Muscle layer of duodenum (tissue), 2 donors: Measurements from ENCODE around the gene NCLN.

Source experiments
- H3K27ac ChIP-seq: one replicate; pipeline ENCODE4 v1.7.0; 2013; ENCODE audit warnings: mild to moderate bottlenecking, low read length
- H3K27me3 ChIP-seq: one replicate; pipeline ENCODE4 v1.7.0; 2013; ENCODE audit warnings: low read depth, mild to moderate bottlenecking, control low read depth, low read length
- H3K36me3 ChIP-seq, 2 donors: one replicate each; pipeline ENCODE4 v1.7.0; 2013; ENCODE audit warnings: low read length in 2 of 2, control low read depth in 1 of 2, mild to moderate bottlenecking in 1 of 2; ENCODE audit not compliant: insufficient read depth in 2 of 2, control insufficient read depth in 1 of 2
- H3K4me1 ChIP-seq, 2 donors: one replicate each; pipeline ENCODE4 v1.7.0; 2013; ENCODE audit warnings: low read length in 2 of 2, mild to moderate bottlenecking in 2 of 2, control low read depth in 1 of 2, moderate library complexity in 1 of 2; ENCODE audit not compliant: insufficient read depth in 2 of 2, control insufficient read depth in 1 of 2
- H3K4me3 ChIP-seq, 2 donors: one replicate each; pipeline ENCODE4 v1.7.0; 2013; ENCODE audit warnings: low read length in 2 of 2, low read depth in 1 of 2, mild to moderate bottlenecking in 1 of 2
- H3K9me3 ChIP-seq, 2 donors: one replicate each; pipeline ENCODE4 v1.7.0; 2013; ENCODE audit warnings: low read length in 2 of 2, control low read depth in 1 of 2, mild to moderate bottlenecking in 1 of 2; ENCODE audit not compliant: control insufficient read depth in 1 of 2
- donor health status: healthy.

NCLN gene

DNA sequence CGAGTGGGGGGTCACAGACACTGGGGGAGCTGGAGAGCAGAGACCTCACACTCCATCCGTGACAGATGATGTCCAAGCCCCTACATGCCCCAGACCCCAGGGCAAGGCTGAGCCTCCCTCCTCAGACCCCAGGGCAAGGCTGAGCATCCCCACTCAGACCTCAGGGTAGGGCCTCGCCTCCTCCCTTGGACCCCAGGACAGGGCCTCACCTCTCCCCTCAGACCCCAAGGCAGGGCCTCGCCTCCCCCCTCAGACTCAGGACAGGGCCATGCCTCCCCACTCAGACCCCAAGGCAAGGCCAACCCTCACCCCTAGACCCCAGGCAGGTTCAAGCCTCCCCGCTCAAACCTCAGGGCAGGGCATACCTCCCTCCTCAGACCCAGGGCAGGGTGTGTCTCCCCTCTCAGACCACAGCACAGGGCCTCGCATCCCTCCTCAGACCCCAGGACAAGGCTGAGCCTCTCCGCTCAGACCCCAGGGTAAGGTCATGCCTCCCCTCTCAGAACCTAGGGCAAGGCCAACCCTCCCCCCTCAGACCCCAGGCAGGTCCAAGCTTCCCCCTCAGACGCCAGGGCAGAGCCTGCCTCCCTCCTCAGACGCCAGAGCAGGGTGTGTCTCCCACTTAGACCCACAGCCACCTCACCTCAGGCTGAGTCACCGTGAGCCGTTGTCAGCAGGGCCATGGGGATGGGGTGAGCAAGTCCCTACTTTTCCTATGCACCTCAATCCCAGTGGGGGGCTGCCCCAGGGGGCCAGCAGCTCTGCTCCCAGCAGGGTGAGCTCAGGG lies 8.8 kb upstream of the NCLN start:
- Histone ChIP-seq H3K36me3 (no peaks in the 10 kb centered on the region), H3K27me3 (no peaks in the 10 kb centered on the region), H3K4me3 (no peak overlapping the region), H3K4me1 (peaks cover 0 to 3% of the 10 kb centered on the region in 2 donors), H3K27ac (no peak overlapping the region), H3K9me3 (no peaks in the 10 kb centered on the region)

DNA sequence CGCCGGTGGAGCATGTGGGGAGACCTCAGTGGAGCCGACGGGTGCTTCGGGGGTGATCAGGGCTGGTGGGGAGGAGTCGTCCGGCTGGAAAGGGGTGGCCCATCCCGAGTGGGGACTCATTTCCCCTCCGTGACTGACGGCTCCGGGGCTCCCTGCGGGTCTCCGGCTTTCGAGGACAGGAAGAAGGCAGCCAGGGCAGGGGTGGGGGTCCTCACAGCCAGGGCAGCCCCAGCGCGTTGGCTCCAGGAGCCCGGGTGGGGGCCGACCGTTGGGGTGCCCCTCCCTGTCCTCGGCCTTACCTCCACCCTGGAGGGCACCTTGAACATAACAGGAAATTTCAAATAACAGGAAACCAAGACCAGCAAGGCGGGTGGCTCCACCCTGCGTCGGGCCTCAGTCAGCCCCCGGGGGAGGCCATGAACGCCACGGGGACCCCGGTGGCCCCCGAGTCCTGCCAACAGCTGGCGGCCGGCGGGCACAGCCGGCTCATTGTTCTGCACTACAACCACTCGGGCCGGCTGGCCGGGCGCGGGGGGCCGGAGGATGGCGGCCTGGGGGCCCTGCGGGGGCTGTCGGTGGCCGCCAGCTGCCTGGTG lies 7.3 kb upstream of the NCLN start, which contains the start of gene S1PR4:
Gene S1PR4 (plus strand): TSS at position 393 of the 596 bp plus-strand sequence. CDS start 24 bp downstream, at position 417.
- no peaks in the 10 kb centered on the region for H3K36me3 ChIP-seq
- no peak within 1 kb of the TSS for H3K27ac ChIP-seq
- no peaks in the 10 kb centered on the region for H3K9me3 ChIP-seq

DNA sequence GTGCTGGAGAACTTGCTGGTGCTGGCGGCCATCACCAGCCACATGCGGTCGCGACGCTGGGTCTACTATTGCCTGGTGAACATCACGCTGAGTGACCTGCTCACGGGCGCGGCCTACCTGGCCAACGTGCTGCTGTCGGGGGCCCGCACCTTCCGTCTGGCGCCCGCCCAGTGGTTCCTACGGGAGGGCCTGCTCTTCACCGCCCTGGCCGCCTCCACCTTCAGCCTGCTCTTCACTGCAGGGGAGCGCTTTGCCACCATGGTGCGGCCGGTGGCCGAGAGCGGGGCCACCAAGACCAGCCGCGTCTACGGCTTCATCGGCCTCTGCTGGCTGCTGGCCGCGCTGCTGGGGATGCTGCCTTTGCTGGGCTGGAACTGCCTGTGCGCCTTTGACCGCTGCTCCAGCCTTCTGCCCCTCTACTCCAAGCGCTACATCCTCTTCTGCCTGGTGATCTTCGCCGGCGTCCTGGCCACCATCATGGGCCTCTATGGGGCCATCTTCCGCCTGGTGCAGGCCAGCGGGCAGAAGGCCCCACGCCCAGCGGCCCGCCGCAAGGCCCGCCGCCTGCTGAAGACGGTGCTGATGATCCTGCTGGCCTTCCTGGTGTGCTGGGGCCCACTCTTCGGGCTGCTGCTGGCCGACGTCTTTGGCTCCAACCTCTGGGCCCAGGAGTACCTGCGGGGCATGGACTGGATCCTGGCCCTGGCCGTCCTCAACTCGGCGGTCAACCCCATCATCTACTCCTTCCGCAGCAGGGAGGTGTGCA lies 6.6 kb upstream of the NCLN start:
- Histone ChIP-seq H3K36me3 (no peaks in the 10 kb centered on the region), H3K27me3 (no peaks in the 10 kb centered on the region), H3K4me1 (peaks cover 0 to 3% of the 10 kb centered on the region in 2 donors), H3K27ac (no peak overlapping the region), H3K4me3 (peak overlapping the region in 1 of 2 donors; percentile 56), H3K9me3 (no peaks in the 10 kb centered on the region)

More for the DNA sequence above, 7.3 kb upstream of the NCLN start, which contains the start of gene S1PR4:
- peak within 1 kb of the TSS in 1 of 2 donors; percentile 56 for H3K4me3 ChIP-seq
- no peaks in the 10 kb centered on the region for H3K27me3 ChIP-seq
- peaks cover 0 to 3% of the 10 kb centered on the region in 2 donors for H3K4me1 ChIP-seq

DNA sequence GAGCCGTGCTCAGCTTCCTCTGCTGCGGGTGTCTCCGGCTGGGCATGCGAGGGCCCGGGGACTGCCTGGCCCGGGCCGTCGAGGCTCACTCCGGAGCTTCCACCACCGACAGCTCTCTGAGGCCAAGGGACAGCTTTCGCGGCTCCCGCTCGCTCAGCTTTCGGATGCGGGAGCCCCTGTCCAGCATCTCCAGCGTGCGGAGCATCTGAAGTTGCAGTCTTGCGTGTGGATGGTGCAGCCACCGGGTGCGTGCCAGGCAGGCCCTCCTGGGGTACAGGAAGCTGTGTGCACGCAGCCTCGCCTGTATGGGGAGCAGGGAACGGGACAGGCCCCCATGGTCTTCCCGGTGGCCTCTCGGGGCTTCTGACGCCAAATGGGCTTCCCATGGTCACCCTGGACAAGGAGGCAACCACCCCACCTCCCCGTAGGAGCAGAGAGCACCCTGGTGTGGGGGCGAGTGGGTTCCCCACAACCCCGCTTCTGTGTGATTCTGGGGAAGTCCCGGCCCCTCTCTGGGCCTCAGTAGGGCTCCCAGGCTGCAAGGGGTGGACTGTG lies 5.9 kb upstream of the NCLN start:
- H3K36me3 ChIP-seq: no peaks in the 10 kb centered on the region
- peak overlapping the region in 1 of 2 donors; percentile 56 for H3K4me3 ChIP-seq
- no peaks in the 10 kb centered on the region for H3K27me3 ChIP-seq
- no peak overlapping the region for H3K27ac ChIP-seq
- peaks cover 2 to 3% of the 10 kb centered on the region in 2 donors for H3K4me1 ChIP-seq
- H3K9me3 ChIP-seq: no peaks in the 10 kb centered on the region

DNA sequence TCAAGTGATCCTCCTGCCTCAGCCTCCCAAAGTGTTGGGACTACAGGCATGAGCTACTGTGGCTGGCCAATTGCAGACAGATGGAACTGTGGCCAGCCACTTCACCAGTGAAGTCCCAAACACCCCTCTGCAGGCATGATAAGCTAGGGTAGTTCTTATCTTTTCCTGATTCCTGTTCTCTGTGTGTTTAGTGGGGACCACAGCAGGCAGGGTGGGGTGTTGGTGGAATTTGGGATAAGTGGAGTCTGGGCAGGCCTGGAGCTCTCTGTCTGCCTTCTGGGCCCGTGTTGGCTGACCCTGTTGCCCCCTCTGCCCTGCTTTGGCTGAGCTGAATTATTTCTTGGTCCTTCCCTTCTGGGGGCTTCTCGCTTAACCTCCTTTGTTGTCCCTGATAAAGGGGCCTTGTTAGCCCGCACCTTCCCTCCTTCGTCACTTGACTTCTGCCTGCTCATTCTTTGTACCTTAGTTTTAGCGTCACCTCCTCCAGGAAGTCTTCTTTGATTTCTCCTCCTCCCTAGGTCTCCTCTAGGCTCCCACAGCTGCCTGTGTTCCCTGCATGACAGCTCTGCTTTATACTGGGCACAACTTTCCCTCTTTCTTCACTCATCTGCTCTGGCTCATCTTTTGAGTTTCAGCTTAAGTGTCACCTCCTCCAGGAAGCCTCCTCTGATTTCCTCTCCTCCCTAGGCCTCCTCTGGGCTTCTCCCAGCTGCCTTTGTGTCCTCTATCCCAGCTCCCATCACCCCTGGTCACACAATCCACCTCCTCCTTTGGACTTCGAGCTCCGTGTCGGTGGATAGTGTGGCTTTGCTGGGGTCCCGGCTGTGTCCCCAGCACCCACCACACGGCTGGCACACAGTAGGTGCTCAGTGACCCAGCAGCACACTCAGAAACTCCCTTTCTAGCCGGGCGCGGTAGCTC lies 1.7 kb upstream of the NCLN start:
- H3K27me3 ChIP-seq: no peaks in the 10 kb centered on the region
- peaks cover 7 to 21% of the 10 kb centered on the region in 2 donors for H3K4me1 ChIP-seq
- H3K27ac ChIP-seq: no peak overlapping the region
- H3K9me3 ChIP-seq: no peaks in the 10 kb centered on the region
- no peak overlapping the region for H3K4me3 ChIP-seq
- peaks cover 0 to 4% of the 10 kb centered on the region in 2 donors for H3K36me3 ChIP-seq

DNA sequence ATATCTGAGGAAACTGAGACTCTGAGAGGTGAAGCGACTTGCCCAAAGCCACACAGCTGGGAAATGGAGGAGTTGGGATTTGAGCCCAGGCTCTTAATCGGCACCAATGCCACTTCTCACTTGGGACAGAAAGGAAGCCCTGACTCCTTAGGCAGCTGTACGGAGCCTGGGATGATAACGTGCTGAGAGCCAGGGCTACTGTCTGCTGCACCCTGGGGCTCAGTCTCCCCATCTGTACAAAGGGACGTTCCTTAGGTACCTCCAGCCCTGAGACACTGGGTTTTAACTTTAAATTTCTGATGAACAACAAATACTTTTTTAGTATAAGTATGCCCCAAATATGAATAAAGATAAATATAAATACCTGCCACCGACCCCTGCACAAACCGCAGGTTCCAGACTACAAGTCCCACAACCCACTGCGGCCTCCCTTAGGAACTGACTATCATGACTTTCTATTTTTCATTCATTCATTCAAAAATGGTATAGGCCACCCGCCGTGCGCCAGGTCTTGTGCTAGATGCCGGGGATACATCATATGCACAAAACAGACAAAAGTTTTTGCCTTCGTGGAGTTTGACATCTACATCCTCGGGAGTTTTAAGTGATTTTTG lies 776 bp upstream of the NCLN start:
- Histone ChIP-seq H3K27ac (peak overlapping the region; percentile 71), H3K4me3 (peak overlapping the region; percentile 89 to 97), H3K36me3 (peaks cover 0 to 4% of the 10 kb centered on the region in 2 donors), H3K9me3 (no peaks in the 10 kb centered on the region), H3K27me3 (no peaks in the 10 kb centered on the region), H3K4me1 (peaks cover 7 to 27% of the 10 kb centered on the region in 2 donors)

DNA sequence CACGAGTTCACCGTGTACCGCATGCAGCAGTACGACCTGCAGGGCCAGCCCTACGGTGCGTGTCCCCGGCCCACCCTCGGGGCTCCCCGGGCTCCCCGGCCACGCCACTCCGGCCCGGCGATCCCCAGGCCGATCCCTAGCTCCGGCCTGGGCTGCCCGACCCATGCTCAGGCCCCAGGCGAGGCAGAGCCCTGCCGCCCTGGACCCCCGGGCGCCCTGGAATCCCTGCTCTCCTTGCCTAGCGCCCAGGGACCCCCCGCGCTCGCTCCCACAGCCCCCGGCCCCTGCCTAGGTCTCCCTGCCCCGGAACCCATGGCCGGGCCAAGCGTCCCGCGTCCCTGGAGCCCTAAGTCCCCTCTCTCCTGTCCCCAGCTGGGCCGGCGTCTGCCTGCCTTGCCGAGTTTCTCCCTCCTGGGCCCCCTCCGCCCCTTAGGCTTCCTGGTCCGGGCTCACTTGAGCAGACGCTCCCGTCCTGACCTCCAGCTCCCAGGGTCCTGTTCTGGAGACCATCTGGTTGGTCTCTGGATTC lies 494 bp downstream of the NCLN start:
- peaks cover 7 to 27% of the 10 kb centered on the region in 2 donors for H3K4me1 ChIP-seq
- peaks cover 0 to 4% of the 10 kb centered on the region in 2 donors for H3K36me3 ChIP-seq
- peak overlapping the region; percentile 72 to 97 for H3K4me3 ChIP-seq
- H3K27me3 ChIP-seq: no peaks in the 10 kb centered on the region
- H3K27ac ChIP-seq: peak overlapping the region; percentile 60
- no peaks in the 10 kb centered on the region for H3K9me3 ChIP-seq

DNA sequence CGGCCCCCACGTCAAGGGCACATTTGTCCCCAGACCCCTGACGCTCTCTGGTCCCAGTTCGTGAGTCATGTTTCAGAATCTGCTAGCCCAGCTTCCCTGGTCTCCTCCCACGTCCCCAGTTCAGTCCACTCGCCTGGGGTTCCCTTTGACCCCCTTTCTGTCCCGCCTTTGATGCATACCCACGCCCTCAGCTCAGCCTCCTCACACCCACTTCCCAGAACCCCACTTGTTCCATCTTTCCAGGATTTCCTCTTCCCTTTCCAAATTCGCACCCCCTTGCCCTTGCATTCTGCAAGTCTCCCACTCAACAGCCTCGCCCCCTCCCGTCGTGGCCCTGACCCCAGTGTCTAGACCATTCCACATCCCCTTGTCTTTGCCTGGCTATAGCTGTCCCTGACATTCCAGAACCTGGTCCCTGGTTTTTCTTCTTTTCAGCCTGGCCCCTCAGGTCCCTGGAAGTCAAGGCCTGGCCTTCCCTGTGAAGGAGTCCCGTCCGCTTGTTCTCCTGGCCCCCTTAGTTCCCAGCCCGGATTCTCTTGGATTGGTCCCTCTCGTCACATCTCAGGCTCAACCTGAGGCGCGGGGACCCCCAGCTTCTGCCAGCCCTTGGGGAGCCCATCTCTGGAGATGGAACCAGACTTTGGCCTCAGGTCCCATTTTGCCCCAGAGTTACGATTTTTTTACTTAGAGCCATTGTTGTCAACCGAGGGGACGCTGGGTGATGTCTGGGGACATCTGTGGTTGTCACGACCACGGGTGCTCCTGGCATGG lies 1.3 kb downstream of the NCLN start:
- Histone ChIP-seq H3K36me3 (peaks cover 0 to 4% of the 10 kb centered on the region in 2 donors), H3K27me3 (no peaks in the 10 kb centered on the region), H3K4me1 (peaks cover 7 to 27% of the 10 kb centered on the region in 2 donors), H3K4me3 (peak overlapping the region; percentile 72 to 97), H3K9me3 (no peaks in the 10 kb centered on the region), H3K27ac (peak overlapping the region; percentile 16)

DNA sequence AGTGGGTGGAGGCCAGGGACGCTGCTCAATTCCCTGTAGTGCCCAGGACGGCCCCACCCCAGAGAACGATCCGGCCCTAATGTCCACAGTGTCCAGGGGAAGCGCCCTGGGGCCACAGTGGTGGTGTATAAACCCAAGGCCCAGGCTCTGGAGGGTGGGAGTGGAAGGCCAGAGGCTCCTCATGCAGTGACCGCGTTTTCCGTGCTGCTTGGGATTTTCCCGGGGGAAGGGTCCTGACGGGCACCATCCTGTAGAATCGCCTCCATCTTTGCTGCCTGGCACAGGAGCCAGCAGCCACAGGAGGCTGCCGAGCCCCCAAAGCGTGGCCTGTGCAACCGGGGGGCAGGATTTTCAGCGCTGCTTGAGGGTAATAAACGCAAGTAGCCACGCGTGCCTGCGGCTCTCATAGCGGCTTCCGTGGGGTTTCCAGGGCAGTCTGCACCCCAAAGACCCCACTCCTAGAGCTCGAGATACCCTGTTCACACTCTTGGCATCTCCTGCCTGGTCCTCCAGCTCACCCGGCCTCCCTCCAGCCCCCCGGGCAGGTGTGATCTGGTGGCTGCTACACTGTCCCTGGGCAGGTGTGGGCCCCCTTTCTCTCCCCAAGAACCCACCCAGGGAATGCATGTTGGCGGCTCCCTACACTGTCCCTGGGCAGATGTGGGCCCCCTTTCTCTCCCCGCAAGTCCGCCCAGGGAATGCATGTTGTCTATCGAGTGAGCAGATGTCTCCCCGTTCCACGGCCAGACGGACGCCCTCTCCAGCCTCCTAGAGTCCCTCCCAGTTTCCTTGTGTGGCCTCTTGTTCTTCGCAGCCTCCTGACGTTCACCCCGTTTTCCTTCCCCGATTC lies 2.2 kb downstream of the NCLN start:
- H3K4me1 ChIP-seq: peaks cover 7 to 27% of the 10 kb centered on the region in 2 donors
- H3K9me3 ChIP-seq: no peaks in the 10 kb centered on the region
- H3K4me3 ChIP-seq: peak overlapping the region; percentile 72 to 97
- H3K27ac ChIP-seq: peak overlapping the region; percentile 83
- peaks cover 0 to 9% of the 10 kb centered on the region in 2 donors for H3K36me3 ChIP-seq
- H3K27me3 ChIP-seq: no peaks in the 10 kb centered on the region
